Neural cell (in vitro differentiated cells): ENCODE data around the gene GPR15LG. TPM values are rescaled to one million over a fixed set of nuclear protein-coding genes. Genes with fewer than 3 reads are reported as not detected.

Source experiments
- H2AFZ ChIP-seq: fragments of 200-600, 300-800 bp; sonication (generic), shearing (Covaris generic); 2 replicates; pipeline ENCODE4 v1.6.0; 2014; ENCODE audit warnings: low read depth, mild to moderate bottlenecking, antibody characterized with exemption, low read length, moderate library complexity
- H3F3A ChIP-seq: fragments of 200-600 bp; shearing (Covaris generic); 2 replicates; pipeline ENCODE4 v1.6.1; 2016; ENCODE audit warnings: mild to moderate bottlenecking, moderate library complexity, mixed read lengths, antibody characterized with exemption, low read length; ENCODE audit not compliant: insufficient read depth, poor library complexity, severe bottlenecking
- H3K27ac ChIP-seq: fragments of 200-600, 300-800 bp; sonication (generic), shearing (Covaris generic); 2 replicates; pipeline ENCODE4 v1.5.1; 2014; ENCODE audit warnings: mild to moderate bottlenecking, low read length, moderate library complexity
- H3K27me3 ChIP-seq: fragments of 300-800, 200-600 bp; sonication (generic), shearing (Covaris generic); 2 replicates; pipeline ENCODE4 v1.6.0; 2014; ENCODE audit warnings: mild to moderate bottlenecking, low read depth, low read length, moderate library complexity; ENCODE audit not compliant: insufficient read depth
- H3K36me3 ChIP-seq: fragments of 300-800, 200-600 bp; sonication (generic), shearing (Covaris generic); 2 replicates; pipeline ENCODE4 v1.5.1; 2014; ENCODE audit warnings: mild to moderate bottlenecking, antibody characterized with exemption, low read length, moderate library complexity; ENCODE audit not compliant: insufficient read depth
- H3K4me2 ChIP-seq: fragments of 300-800, 200-600 bp; sonication (generic), shearing (Covaris generic); 2 replicates; pipeline ENCODE4 v1.6.0; 2014; ENCODE audit warnings: mild to moderate bottlenecking, low read length
- H3K4me3 ChIP-seq: fragments of 300-800, 200-600 bp; sonication (generic), shearing (Covaris generic); 2 replicates; pipeline ENCODE4 v1.5.1; 2014; ENCODE audit warnings: mild to moderate bottlenecking, low read length, moderate library complexity
- H3K79me2 ChIP-seq: fragments of 200-600 bp; shearing (Covaris generic); replicated peaks from 2 replicates; pipeline ENCODE4 v1.6.0; 2014; ENCODE audit warnings: mild to moderate bottlenecking, low read length, moderate library complexity; ENCODE audit not compliant: insufficient read depth
- H3K9ac ChIP-seq: fragments of 300-800, 200-600 bp; sonication (generic), shearing (Covaris generic); 2 replicates; pipeline ENCODE4 v1.6.1; 2016; ENCODE audit warnings: mild to moderate bottlenecking, low read length, mixed read lengths
- H3K9me2 ChIP-seq: fragments of 200-600 bp; shearing (Covaris generic); 2 replicates; pipeline ENCODE4 v1.6.1; 2016; ENCODE audit warnings: mild to moderate bottlenecking, low read length, mixed read lengths; ENCODE audit not compliant: insufficient read depth
- H3K9me3 ChIP-seq: fragments of 200-600, 300-800 bp; sonication (generic), shearing (Covaris generic); 2 replicates; pipeline ENCODE4 v1.6.1; 2016; ENCODE audit warnings: mild to moderate bottlenecking, mixed run types, low read length, moderate library complexity, mixed read lengths
- H4K20me1 ChIP-seq: fragments of 200-600 bp; shearing (Covaris generic); 2 replicates; pipeline ENCODE4 v1.6.1; 2016; ENCODE audit warnings: mild to moderate bottlenecking, mixed run types; ENCODE audit not compliant: insufficient read depth
- CTCF ChIP-seq: fragments of 450-650 bp; IDR thresholded peaks from 2 replicates; pipeline ENCODE4 v1.5.1; 2014; ENCODE audit warnings: antibody characterized with exemption, mild to moderate bottlenecking, moderate library complexity; ENCODE audit not compliant: poor library complexity, severe bottlenecking
- EP300 ChIP-seq: fragments of 450-650 bp; conservative IDR thresholded peaks from 2 replicates; pipeline ENCODE4 v1.6.1; 2014; ENCODE audit warnings: antibody characterized with exemption, mild to moderate bottlenecking, moderate library complexity; ENCODE audit not compliant: poor library complexity, severe bottlenecking
- EZH2 ChIP-seq: fragments of 200-600, 300-800 bp; shearing (Covaris generic), sonication (generic); IDR thresholded peaks from 2 replicates; pipeline ENCODE4 v1.6.1; 2014; ENCODE audit warnings: antibody characterized with exemption, low read length, borderline replicate concordance, mild to moderate bottlenecking; ENCODE audit not compliant: insufficient read depth, poor library complexity, severe bottlenecking
- MXI1 ChIP-seq: fragments of 450-650 bp; conservative IDR thresholded peaks from 2 replicates; pipeline ENCODE4 v1.6.1; 2014; ENCODE audit warnings: antibody characterized with exemption, mild to moderate bottlenecking; ENCODE audit not compliant: poor library complexity, severe bottlenecking
- POLR2AphosphoS5 ChIP-seq: IDR thresholded peaks from 2 replicates; pipeline ENCODE4 v1.6.1; 2012
- RAD21 ChIP-seq: fragments of 450-650 bp; conservative IDR thresholded peaks from 2 replicates; pipeline ENCODE4 v1.6.1; 2014; ENCODE audit warnings: antibody characterized with exemption, mild to moderate bottlenecking, moderate library complexity
- REST ChIP-seq: IDR thresholded peaks from 2 replicates; pipeline ENCODE4 v1.6.1; 2012; ENCODE audit warnings: borderline replicate concordance
- SMC3 ChIP-seq: fragments of 450-650 bp; conservative IDR thresholded peaks from 2 replicates; pipeline ENCODE4 v1.6.1; 2014; ENCODE audit warnings: antibody characterized with exemption, mild to moderate bottlenecking, moderate library complexity; ENCODE audit not compliant: poor library complexity
- TAF1 ChIP-seq: IDR thresholded peaks from 2 replicates; pipeline ENCODE4 v1.6.1; 2012; ENCODE audit warnings: low read depth
- polyA plus RNA-seq: library from polyadenylated mRNA; depleted of rRNA; stranded (reverse); fragments of >200 nt; gene quantifications from 2 replicates; pipeline ENCODE4 v1.2.3, GENCODE V29; 2014

GPR15LG gene
- polyA plus RNA-seq, 1 donor from 2014 or later: not detected

- H3K27ac ChIP-seq: no peak overlapping the region
- H3K27me3 ChIP-seq: no peaks in the 10 kb centered on the region
- no peak overlapping the region for H3K4me2 ChIP-seq
- H2AFZ ChIP-seq: no peak overlapping the region
- no peaks in the 10 kb centered on the region for H3K36me3 ChIP-seq
- TF ChIP-seq MXI1 (no peak), TAF1 (no peak), POLR2AphosphoS5 (no peak), CTCF (no peak), EP300 (no peak), EZH2 (no peak), REST (no peak), SMC3 (no peak), RAD21 (no peak)
- H3K9me3 ChIP-seq: no peaks in the 10 kb centered on the region
- no peak overlapping the region for H3K4me3 ChIP-seq
- H3K79me2 ChIP-seq: no peaks in the 10 kb centered on the region
- H3K9me2 ChIP-seq: no peaks in the 10 kb centered on the region
- no peaks in the 10 kb centered on the region for H4K20me1 ChIP-seq
- H3K9ac ChIP-seq: no peak overlapping the region
- no peaks in the 10 kb centered on the region for H3F3A ChIP-seq
Observed at GRCh38 chr10:84204610-84205009, 31.0 kb downstream of the GPR15LG start.

- Histone ChIP-seq H3K79me2 (no peaks in the 10 kb centered on the region), H3K4me2 (no peak overlapping the region), H3F3A (no peaks in the 10 kb centered on the region), H2AFZ (no peak overlapping the region), H4K20me1 (no peaks in the 10 kb centered on the region), H3K9me2 (no peaks in the 10 kb centered on the region), H3K9ac (no peak overlapping the region), H3K36me3 (no peaks in the 10 kb centered on the region), H3K27ac (no peak overlapping the region), H3K9me3 (no peaks in the 10 kb centered on the region), H3K4me3 (no peak overlapping the region), H3K27me3 (no peaks in the 10 kb centered on the region)
- TF ChIP-seq TAF1: no peak
- peak; percentile 70 for TF ChIP-seq RAD21
- peak; percentile 69 for TF ChIP-seq SMC3
- no peak for TF ChIP-seq EZH2
- TF ChIP-seq POLR2AphosphoS5: no peak
- TF ChIP-seq CTCF: peak; percentile 70
Observed at GRCh38 chr10:84205049-84205852, 31.6 kb downstream of the GPR15LG start.
